K562 (cell line): ENCODE data around the gene CPSF4L. TPM values are rescaled to one million over a fixed set of nuclear protein-coding genes. Genes with fewer than 3 reads are reported as not detected.

Source experiments
- ATF6 ChIP-seq: sonication (generic); formaldehyde crosslinking; IDR thresholded peaks from 2 replicates; pipeline ENCODE4 v1.4.0; 2020; ENCODE audit warnings: mild to moderate bottlenecking, missing genetic modification reagents
- CEBPB ChIP-seq: fragments of 450-650 bp; IDR thresholded peaks from 2 replicates; pipeline ENCODE4 v1.6.1; 2016; ENCODE audit warnings: missing genetic modification characterization, missing compliant biosample characterization
- CHD7 ChIP-seq: fragments of 200-600 bp; sonication (generic); IDR thresholded peaks from one replicate; pipeline ENCODE4 v1.6.1; 2012; ENCODE audit warnings: mild to moderate bottlenecking, low read depth, low read length, inconsistent platforms
- CSDE1 ChIP-seq, 2 experiments: fragments of 450-650 bp; IDR thresholded peaks; 2 replicates each; pipeline ENCODE4 v1.6.1; 2016; ENCODE audit warnings: mild to moderate bottlenecking in 1 of 2
- EHMT2 ChIP-seq: fragments of 450-650 bp; IDR thresholded peaks from 2 replicates; pipeline ENCODE4 v1.6.1; 2018; ENCODE audit warnings: antibody characterized with exemption
- GATAD2A ChIP-seq: fragments of 450-650 bp; IDR thresholded peaks from 2 replicates; pipeline ENCODE4 v1.6.1; 2017
- MAFG ChIP-seq: fragments of 450-650 bp; conservative IDR thresholded peaks from 2 replicates; pipeline ENCODE4 v1.6.1; 2016; ENCODE audit warnings: missing genetic modification characterization, missing compliant biosample characterization
- NFXL1 ChIP-seq: fragments of 450-650 bp; formaldehyde crosslinking; IDR thresholded peaks from 2 replicates; pipeline ENCODE4 v1.4.0; 2021; ENCODE audit warnings: mild to moderate bottlenecking
- ZNF12 ChIP-seq: sonication (generic); formaldehyde crosslinking; IDR thresholded peaks from 2 replicates; pipeline ENCODE4 v1.4.0; 2020; ENCODE audit warnings: mild to moderate bottlenecking, missing genetic modification reagents
- polyA plus RNA-seq, 8 experiments: library from polyadenylated mRNA; depleted of rRNA in 4 of 8; stranded (reverse) in 5 of 8; unstranded in 3 of 8; fragments of >200 nt; fragmentation: Nextera tagmentation in 2 of 8; fragmentation: Illumina TruSeq in 1 of 8; extraction: Ambion mirVana in 2 of 8; extraction: Trizol in 1 of 8; gene quantifications; 2 replicates each; pipeline versions ENCODE4 v1.2.1 to v1.2.3, GENCODE V29; 2011 to 2014; ENCODE audit warnings: inconsistent platforms in 1 of 8, missing spikeins in 1 of 8
- total RNA-seq, 7 experiments: library from RNA; depleted of rRNA in 6 of 7; stranded (reverse); fragments of >200 nt in 6 of 7; fragmentation: Illumina TruSeq in 2 of 7; extraction: Trizol in 2 of 7; gene quantifications; 2 replicates each; pipeline versions ENCODE4 v1.2.1 to v1.2.3, GENCODE V29; 2011 to 2021; ENCODE audit warnings: low replicate concordance in 1 of 7
- TF ChIP-seq, protein P1 (sequence below): fragments of 250-450 bp; sonication (Bioruptor Pico); IDR thresholded peaks from 2 replicates; pipeline ENCODE4 v1.4.0; 2020; ENCODE audit warnings: mild to moderate bottlenecking, moderate library complexity, borderline replicate concordance
- TF ChIP-seq, protein P2 (sequence below): fragments of 200-800 bp; sonication (Bioruptor generic); IDR thresholded peaks from 2 replicates; pipeline ENCODE4 v1.6.1; 2017; ENCODE audit warnings: missing genetic modification characterization, missing compliant biosample characterization

Gene CPSF4L
- total and polyA plus RNA-seq, 9 of the 15 experiments (the other 6 are each of a cell fraction or from before 2014, with no cell fraction given): not detected

GRCh38 chr17:73228748-73229236, 32.9 kb downstream of the CPSF4L start (continued):
- TF ChIP-seq ATF6 (CRISPR knock-in tag) (no peak), EHMT2 (no peak), MAFG (tag) (peak; percentile 96), CEBPB (peak; percentile 69), GATAD2A (peak; percentile 64; the same call in 1 of the 2 replicates), CSDE1 (IDR thresholded peaks at IDR 0.05) (no peak), CHD7 (no peak), NFXL1 (CRISPR knock-in tag) (no peak), ZNF12 (CRISPR knock-in tag) (no peak)
- TF ChIP-seq, protein P1, sequence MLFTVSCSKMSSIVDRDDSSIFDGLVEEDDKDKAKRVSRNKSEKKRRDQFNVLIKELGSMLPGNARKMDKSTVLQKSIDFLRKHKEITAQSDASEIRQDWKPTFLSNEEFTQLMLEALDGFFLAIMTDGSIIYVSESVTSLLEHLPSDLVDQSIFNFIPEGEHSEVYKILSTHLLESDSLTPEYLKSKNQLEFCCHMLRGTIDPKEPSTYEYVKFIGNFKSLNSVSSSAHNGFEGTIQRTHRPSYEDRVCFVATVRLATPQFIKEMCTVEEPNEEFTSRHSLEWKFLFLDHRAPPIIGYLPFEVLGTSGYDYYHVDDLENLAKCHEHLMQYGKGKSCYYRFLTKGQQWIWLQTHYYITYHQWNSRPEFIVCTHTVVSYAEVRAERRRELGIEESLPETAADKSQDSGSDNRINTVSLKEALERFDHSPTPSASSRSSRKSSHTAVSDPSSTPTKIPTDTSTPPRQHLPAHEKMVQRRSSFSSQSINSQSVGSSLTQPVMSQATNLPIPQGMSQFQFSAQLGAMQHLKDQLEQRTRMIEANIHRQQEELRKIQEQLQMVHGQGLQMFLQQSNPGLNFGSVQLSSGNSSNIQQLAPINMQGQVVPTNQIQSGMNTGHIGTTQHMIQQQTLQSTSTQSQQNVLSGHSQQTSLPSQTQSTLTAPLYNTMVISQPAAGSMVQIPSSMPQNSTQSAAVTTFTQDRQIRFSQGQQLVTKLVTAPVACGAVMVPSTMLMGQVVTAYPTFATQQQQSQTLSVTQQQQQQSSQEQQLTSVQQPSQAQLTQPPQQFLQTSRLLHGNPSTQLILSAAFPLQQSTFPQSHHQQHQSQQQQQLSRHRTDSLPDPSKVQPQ: no peak
- TF ChIP-seq, protein P2, sequence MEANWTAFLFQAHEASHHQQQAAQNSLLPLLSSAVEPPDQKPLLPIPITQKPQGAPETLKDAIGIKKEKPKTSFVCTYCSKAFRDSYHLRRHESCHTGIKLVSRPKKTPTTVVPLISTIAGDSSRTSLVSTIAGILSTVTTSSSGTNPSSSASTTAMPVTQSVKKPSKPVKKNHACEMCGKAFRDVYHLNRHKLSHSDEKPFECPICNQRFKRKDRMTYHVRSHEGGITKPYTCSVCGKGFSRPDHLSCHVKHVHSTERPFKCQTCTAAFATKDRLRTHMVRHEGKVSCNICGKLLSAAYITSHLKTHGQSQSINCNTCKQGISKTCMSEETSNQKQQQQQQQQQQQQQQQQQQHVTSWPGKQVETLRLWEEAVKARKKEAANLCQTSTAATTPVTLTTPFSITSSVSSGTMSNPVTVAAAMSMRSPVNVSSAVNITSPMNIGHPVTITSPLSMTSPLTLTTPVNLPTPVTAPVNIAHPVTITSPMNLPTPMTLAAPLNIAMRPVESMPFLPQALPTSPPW (CRISPR knock-in tag): peak; percentile 40; the same call in 1 of the 2 replicates
